ENCODE results near the gene PXDC1.

DNA sequence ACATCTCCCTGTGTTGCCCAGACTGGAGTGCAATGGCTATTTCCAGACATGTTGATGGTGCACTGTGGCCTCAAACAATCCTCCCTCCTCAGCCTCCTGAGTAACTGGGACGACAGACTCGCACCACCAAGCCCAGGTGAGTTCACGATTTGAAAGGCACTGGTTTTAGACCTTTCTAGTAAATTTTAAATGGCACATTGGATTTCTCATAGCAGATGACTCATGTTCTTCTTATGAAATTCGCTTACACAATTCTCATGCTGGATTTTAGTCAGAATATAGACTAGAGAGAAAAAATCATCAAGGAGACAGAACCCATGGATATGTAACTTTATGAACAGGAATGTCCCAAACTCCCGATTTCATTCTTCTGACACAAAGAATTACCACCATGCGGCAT is 18.1 kb upstream of the PXDC1 start:
- TF ChIP-seq, protein P1, sequence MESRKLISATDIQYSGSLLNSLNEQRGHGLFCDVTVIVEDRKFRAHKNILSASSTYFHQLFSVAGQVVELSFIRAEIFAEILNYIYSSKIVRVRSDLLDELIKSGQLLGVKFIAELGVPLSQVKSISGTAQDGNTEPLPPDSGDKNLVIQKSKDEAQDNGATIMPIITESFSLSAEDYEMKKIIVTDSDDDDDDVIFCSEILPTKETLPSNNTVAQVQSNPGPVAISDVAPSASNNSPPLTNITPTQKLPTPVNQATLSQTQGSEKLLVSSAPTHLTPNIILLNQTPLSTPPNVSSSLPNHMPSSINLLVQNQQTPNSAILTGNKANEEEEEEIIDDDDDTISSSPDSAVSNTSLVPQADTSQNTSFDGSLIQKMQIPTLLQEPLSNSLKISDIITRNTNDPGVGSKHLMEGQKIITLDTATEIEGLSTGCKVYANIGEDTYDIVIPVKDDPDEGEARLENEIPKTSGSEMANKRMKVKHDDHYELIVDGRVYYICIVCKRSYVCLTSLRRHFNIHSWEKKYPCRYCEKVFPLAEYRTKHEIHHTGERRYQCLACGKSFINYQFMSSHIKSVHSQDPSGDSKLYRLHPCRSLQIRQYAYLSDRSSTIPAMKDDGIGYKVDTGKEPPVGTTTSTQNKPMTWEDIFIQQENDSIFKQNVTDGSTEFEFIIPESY (IDR thresholded peaks at IDR 0.05), result no peak
- no peak for TF ChIP-seq SP1 (IDR thresholded peaks at IDR 0.05)

All from liver (tissue), 2 donors.